ENCODE results near the gene JTB. TPM values are rescaled to one million over a fixed set of nuclear protein-coding genes. Genes with fewer than 3 reads are reported as not detected.

Gene JTB
- total and polyA plus RNA-seq, 9 of the 15 experiments (the other 6 are each of a cell fraction or from before 2014, with no cell fraction given) = 24.7 to 308 (median 151) TPM

DNA sequence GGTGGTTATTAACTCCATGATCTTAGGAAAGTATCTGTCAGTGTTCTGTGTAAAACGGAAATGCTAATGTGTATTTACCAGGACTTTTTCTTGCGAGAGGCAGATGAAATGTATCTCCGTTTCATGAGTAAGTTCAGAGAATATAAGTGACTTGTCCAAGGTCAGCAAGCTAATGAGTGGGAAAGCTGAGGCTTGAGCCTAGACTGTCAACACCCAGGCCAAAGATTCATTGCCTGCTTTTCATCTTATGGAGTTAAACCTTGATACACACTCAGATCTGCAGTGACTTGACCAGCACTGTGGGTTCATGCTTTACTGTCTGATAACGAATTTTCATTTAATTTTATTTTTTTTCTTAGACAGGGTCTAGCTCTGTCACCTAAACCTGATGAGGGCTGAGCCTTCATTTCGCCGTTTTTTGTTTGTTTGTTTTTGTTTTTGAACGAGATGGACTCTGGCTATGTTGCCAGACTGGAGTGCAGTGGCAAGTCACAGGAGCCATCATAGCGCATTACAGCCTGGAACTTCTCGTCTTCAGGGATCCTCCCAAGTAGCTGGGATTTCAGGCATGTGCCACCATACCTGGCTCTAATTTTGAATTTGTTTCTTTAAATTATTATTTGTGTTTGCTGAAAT lies 918 bp upstream of the JTB start (continued):
- TF ChIP-seq, protein P1, sequence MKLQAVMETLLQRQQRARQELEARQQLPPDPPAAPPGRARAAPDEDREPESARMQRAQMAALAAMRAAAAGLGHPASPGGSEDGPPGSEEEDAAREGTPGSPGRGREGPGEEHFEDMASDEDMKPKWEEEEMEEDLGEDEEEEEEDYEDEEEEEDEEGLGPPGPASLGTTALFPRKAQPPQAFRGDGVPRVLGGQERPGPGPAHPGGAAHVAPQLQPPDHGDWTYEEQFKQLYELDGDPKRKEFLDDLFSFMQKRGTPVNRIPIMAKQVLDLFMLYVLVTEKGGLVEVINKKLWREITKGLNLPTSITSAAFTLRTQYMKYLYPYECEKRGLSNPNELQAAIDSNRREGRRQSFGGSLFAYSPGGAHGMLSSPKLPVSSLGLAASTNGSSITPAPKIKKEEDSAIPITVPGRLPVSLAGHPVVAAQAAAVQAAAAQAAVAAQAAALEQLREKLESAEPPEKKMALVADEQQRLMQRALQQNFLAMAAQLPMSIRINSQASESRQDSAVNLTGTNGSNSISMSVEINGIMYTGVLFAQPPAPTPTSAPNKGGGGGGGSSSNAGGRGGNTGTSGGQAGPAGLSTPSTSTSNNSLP (IDR thresholded peaks at IDR 0.05; ENCODE audit: borderline replicate concordance, low read depth, low read length) = peak; percentile 39; the same call in 1 of the 2 replicates
- TF ChIP-seq TAL1 (IDR thresholded peaks at IDR 0.05) (no peak), CREB1 (IDR thresholded peaks at IDR 0.05) (no peak), CREB1 (CRISPR knock-in tag; IDR thresholded peaks at IDR 0.05) (no peak), CHCHD3 (CRISPR knock-in tag; IDR thresholded peaks at IDR 0.05) (no peak), PCBP1 (IDR thresholded peaks at IDR 0.05; ENCODE audit: low read depth, low read length, poor library complexity, severe bottlenecking) (no peak), RFX1 (IDR thresholded peaks at IDR 0.05) (no peak), ZNF311 (CRISPR knock-in tag; IDR thresholded peaks at IDR 0.05) (no peak), ZNF507 (tag; conservative IDR thresholded peaks at IDR 0.05) (no peak), NR1H2 (CRISPR knock-in tag; IDR thresholded peaks at IDR 0.05) (no peak), ZFPM2 (CRISPR knock-in tag; IDR thresholded peaks at IDR 0.05) (no peak), DACH1 (IDR thresholded peaks at IDR 0.05; ENCODE audit: partially characterized antibody) (no peak), SP1 (CRISPR knock-in tag; IDR thresholded peaks at IDR 0.05) (0 out of 2 replicates have a peak, but pooled peaks have one; percentile 10)
- TF ChIP-seq, protein P2, sequence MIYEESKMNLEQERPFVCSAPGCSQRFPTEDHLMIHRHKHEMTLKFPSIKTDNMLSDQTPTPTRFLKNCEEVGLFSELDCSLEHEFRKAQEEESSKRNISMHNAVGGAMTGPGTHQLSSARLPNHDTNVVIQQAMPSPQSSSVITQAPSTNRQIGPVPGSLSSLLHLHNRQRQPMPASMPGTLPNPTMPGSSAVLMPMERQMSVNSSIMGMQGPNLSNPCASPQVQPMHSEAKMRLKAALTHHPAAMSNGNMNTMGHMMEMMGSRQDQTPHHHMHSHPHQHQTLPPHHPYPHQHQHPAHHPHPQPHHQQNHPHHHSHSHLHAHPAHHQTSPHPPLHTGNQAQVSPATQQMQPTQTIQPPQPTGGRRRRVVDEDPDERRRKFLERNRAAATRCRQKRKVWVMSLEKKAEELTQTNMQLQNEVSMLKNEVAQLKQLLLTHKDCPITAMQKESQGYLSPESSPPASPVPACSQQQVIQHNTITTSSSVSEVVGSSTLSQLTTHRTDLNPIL (CRISPR knock-in tag; IDR thresholded peaks at IDR 0.05) = no peak
- TF ChIP-seq, protein P3, sequence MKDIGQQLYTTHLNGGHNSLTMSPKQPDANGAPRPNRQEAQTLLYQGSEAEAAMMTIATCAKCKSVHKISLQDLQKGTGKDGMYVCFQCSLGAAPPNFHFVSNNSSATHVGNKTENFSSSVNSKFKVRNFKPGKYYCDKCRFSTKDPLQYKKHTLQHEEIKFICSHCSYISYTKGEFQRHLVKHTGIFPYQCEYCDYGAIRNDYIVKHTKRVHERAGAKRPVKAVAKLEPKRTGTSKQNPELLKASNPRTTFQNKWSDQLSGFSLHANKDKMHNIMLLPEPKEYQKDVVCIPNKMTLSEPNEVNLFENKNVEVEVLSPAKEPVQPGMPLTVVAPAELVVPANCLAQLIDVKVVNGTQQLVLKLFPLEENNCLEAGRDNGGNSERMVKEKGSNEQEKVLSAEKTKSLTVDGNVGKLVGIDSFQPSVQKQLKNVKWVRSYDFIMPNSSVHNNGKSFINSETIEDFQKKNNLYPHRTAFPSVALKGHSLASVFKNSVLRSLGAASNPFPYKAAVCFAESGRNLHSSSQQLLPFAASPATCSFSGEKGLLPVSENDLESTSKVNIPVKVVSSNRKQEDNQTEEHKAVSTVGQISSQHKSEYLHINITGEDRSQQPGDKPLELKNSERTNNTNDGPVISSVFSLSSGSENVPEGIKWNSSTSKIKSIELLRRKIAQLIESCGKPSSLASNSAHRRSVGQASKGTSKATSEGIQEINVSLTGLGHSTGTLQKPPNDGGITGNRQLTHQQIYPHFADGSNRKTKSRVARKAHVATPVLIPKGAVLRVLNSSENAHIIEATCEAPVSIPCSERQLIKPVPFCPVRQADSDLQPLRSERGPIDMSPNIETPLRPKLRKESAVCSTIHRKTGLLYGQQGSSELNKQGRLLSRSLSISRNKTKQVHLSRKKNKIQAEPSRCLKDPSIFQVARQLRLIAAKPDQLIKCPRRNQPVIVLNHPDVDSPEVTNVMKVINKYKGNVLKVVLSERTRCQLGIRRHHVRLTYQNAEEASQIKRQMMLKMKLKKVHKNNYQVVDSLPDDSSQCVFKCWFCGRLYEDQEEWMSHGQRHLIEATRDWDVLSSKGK (CRISPR knock-in tag; IDR thresholded peaks at IDR 0.05) = no peak
- TF ChIP-seq, protein P4, sequence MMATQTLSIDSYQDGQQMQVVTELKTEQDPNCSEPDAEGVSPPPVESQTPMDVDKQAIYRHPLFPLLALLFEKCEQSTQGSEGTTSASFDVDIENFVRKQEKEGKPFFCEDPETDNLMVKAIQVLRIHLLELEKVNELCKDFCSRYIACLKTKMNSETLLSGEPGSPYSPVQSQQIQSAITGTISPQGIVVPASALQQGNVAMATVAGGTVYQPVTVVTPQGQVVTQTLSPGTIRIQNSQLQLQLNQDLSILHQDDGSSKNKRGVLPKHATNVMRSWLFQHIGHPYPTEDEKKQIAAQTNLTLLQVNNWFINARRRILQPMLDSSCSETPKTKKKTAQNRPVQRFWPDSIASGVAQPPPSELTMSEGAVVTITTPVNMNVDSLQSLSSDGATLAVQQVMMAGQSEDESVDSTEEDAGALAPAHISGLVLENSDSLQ (IDR thresholded peaks at IDR 0.05) = 0 out of 2 replicates have a peak, but pooled peaks have one; percentile 18
- TF ChIP-seq, protein P5, sequence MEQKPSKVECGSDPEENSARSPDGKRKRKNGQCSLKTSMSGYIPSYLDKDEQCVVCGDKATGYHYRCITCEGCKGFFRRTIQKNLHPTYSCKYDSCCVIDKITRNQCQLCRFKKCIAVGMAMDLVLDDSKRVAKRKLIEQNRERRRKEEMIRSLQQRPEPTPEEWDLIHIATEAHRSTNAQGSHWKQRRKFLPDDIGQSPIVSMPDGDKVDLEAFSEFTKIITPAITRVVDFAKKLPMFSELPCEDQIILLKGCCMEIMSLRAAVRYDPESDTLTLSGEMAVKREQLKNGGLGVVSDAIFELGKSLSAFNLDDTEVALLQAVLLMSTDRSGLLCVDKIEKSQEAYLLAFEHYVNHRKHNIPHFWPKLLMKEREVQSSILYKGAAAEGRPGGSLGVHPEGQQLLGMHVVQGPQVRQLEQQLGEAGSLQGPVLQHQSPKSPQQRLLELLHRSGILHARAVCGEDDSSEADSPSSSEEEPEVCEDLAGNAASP (IDR thresholded peaks at IDR 0.05) = no peak
